ENCODE data around the gene NFIC. TPM values are rescaled to one million over a fixed set of nuclear protein-coding genes. Genes with fewer than 3 reads are reported as not detected.

NFIC gene
- total RNA-seq, 4 donors from 2014 or later = 165 to 297 (median 211) TPM

- Histone ChIP-seq H3K9me3 (no peaks in the 10 kb centered on the region), H3K36me3 (peaks cover 0 to 36% (median 22%) of the 10 kb centered on the region in 4 donors), H3K27me3 (no peaks in the 10 kb centered on the region), H3K4me1 (peaks cover 29 to 100% (median 71%) of the 10 kb centered on the region in 4 donors), H3K4me3 (no peak overlapping the region), H3K27ac (replicated peaks in 1 of 4) (no peak overlapping the region)
- DNase-seq (ENCODE audit: extremely low spot score) = no peak
- TF ChIP-seq POLR2A (IDR thresholded peaks at IDR 0.05; ENCODE audit: low read depth) (no peak), POLR2AphosphoS5 (IDR thresholded peaks at IDR 0.05) (no peak), EP300 (IDR thresholded peaks at IDR 0.05) (no peak), CTCF (IDR thresholded peaks at IDR 0.05) (no peak)
- intact Hi-C loops (cut with DNase I) = no loop called here
- WGBS = 86% methylated on average over 24 of the region's 26 CpGs
Measured at GRCh38 chr19:3511506-3512251, 145.3 kb downstream of the NFIC start.

- H3K4me1 ChIP-seq = peaks cover 20 to 97% (median 71%) of the 10 kb centered on the region in 4 donors
- H3K27ac ChIP-seq (replicated peaks in 1 of 4) = no peak overlapping the region
- peaks cover 0 to 36% (median 22%) of the 10 kb centered on the region in 4 donors for H3K36me3 ChIP-seq
- DNase-seq (ENCODE audit: extremely low spot score) = no peak
- no peak for TF ChIP-seq EP300 (IDR thresholded peaks at IDR 0.05)
- no peak for TF ChIP-seq POLR2AphosphoS5 (IDR thresholded peaks at IDR 0.05)
- TF ChIP-seq POLR2A (IDR thresholded peaks at IDR 0.05; ENCODE audit: low read depth) = no peak
- no peak for TF ChIP-seq CTCF (IDR thresholded peaks at IDR 0.05)
- no peaks in the 10 kb centered on the region for H3K27me3 ChIP-seq
- 89% methylated on average over 13 of the region's 17 CpGs for WGBS
- H3K9me3 ChIP-seq = no peaks in the 10 kb centered on the region
- H3K4me3 ChIP-seq = no peak overlapping the region
- intact Hi-C loops (cut with DNase I) = no loop called here
Measured at GRCh38 chr19:3512562-3513228, 146.3 kb downstream of the NFIC start.

GRCh38 chr19:3513229-3514140 is 147.1 kb downstream of the NFIC start:
- Histone ChIP-seq H3K36me3 (peaks cover 0 to 36% (median 22%) of the 10 kb centered on the region in 4 donors), H3K4me1 (peaks cover 18 to 89% (median 71%) of the 10 kb centered on the region in 4 donors), H3K27me3 (no peaks in the 10 kb centered on the region), H3K9me3 (no peaks in the 10 kb centered on the region), H3K27ac (replicated peaks in 1 of 4) (no peak overlapping the region), H3K4me3 (no peak overlapping the region)
- no peak for DNase-seq (ENCODE audit: extremely low spot score)
- TF ChIP-seq CTCF (IDR thresholded peaks at IDR 0.05) = no peak
- no peak for TF ChIP-seq POLR2AphosphoS5 (IDR thresholded peaks at IDR 0.05)
- TF ChIP-seq EP300 (IDR thresholded peaks at IDR 0.05) = no peak
- intact Hi-C loops (cut with DNase I) = no loop called here
- WGBS = 83% methylated on average over 11 of the region's 23 CpGs

GRCh38 chr19:3514930-3515329 is 148.5 kb downstream of the NFIC start:
- H3K4me3 ChIP-seq = no peak overlapping the region
- no peaks in the 10 kb centered on the region for H3K27me3 ChIP-seq
- H3K36me3 ChIP-seq = peaks cover 0 to 32% (median 22%) of the 10 kb centered on the region in 4 donors
- no peak for DNase-seq (ENCODE audit: extremely low spot score)
- WGBS = 92% methylated on average over 9 of the region's 12 CpGs
- H3K4me1 ChIP-seq = peaks cover 12 to 83% (median 68%) of the 10 kb centered on the region in 4 donors
- TF ChIP-seq POLR2A (IDR thresholded peaks at IDR 0.05; ENCODE audit: low read depth) (no peak), CTCF (IDR thresholded peaks at IDR 0.05) (no peak), POLR2AphosphoS5 (IDR thresholded peaks at IDR 0.05) (no peak), EP300 (IDR thresholded peaks at IDR 0.05) (no peak)
- intact Hi-C loops (cut with DNase I) = no loop called here
- H3K9me3 ChIP-seq = no peaks in the 10 kb centered on the region
- no peak overlapping the region for H3K27ac ChIP-seq (replicated peaks in 1 of 4)
